GM18508 (cell line): ENCODE data around the gene CCNK.

ENCODE experiments used
- ATAC-seq: cut with Tn5 transposase; IDR thresholded peaks from one replicate; pipeline ENCODE4 v1.9.1; 2021; ENCODE audit warnings: moderate number of reproducible peaks; ENCODE audit not compliant: insufficient read depth, unreplicated experiment

CCNK gene

GRCh38 chr14:99517643-99518381 lies 36.6 kb downstream of the CCNK start:
- ATAC-seq: no peak

GRCh38 chr14:99518441-99519346 lies 37.5 kb downstream of the CCNK start:
- no peak for ATAC-seq

- no peak for ATAC-seq
Measured at GRCh38 chr14:99519347-99519881, 38.2 kb downstream of the CCNK start.

GRCh38 chr14:99519931-99520421 lies 38.8 kb downstream of the CCNK start:
- ATAC-seq: no peak

- no peak for ATAC-seq
Measured at GRCh38 chr14:99520571-99521081, 39.4 kb downstream of the CCNK start.

- no peak for ATAC-seq
Measured at GRCh38 chr14:99521176-99522024, 40.2 kb downstream of the CCNK start.

- no peak for ATAC-seq
Measured at GRCh38 chr14:99522025-99522401, 40.8 kb downstream of the CCNK start.

- ATAC-seq: no peak
Measured at GRCh38 chr14:99522457-99522891, 41.3 kb downstream of the CCNK start.

- ATAC-seq: no peak
Measured at GRCh38 chr14:99522934-99523703, 41.9 kb downstream of the CCNK start.

- ATAC-seq: no peak
Measured at GRCh38 chr14:99523704-99524055, 42.5 kb downstream of the CCNK start.

- no peak for ATAC-seq
Measured at GRCh38 chr14:99524091-99524661, 43.0 kb downstream of the CCNK start.

GRCh38 chr14:99524804-99525698 lies 43.8 kb downstream of the CCNK start:
- ATAC-seq: no peak

- ATAC-seq: no peak
Measured at GRCh38 chr14:99525699-99526080, 44.5 kb downstream of the CCNK start.

- ATAC-seq: no peak
Measured at GRCh38 chr14:99527026-99527425, 45.8 kb downstream of the CCNK start.

GRCh38 chr14:99527427-99528076 lies 46.3 kb downstream of the CCNK start:
- ATAC-seq: no peak

GRCh38 chr14:99529899-99530298 lies 48.7 kb downstream of the CCNK start:
- no peak for ATAC-seq

- ATAC-seq: no peak
Measured at GRCh38 chr14:99530407-99531155, 49.4 kb downstream of the CCNK start.
